DOHH2 (cell line): ENCODE results near the gene PIK3R2.

Source experiments
- H3F3A ChIP-seq: fragments of 200-600 bp; sonication (generic), shearing (Covaris generic); 2 replicates; pipeline ENCODE4 v1.6.0; 2016; ENCODE audit warnings: antibody characterized with exemption, mild to moderate bottlenecking; ENCODE audit not compliant: control insufficient read depth, insufficient read depth
- H3K27ac ChIP-seq: fragments of 200-600 bp; sonication (generic); 2 replicates; pipeline ENCODE4 v1.5.1; 2014; ENCODE audit warnings: low read depth, mild to moderate bottlenecking, low read length, moderate library complexity
- H3K27me3 ChIP-seq: fragments of 200-600 bp; sonication (generic); 2 replicates; pipeline ENCODE4 v1.6.1; 2014; ENCODE audit warnings: mild to moderate bottlenecking, low read length, mixed read lengths; ENCODE audit not compliant: control insufficient read depth
- H3K36me3 ChIP-seq: fragments of 200-600 bp; sonication (generic); 2 replicates; pipeline ENCODE4 v1.6.1; 2014; ENCODE audit warnings: mild to moderate bottlenecking, low read length, moderate library complexity, mixed read lengths; ENCODE audit not compliant: control insufficient read depth
- H3K4me1 ChIP-seq: fragments of 200-600 bp; sonication (generic); 2 replicates; pipeline ENCODE4 v1.6.1; 2014; ENCODE audit warnings: mild to moderate bottlenecking, low read length, mixed read lengths; ENCODE audit not compliant: control insufficient read depth
- H3K4me2 ChIP-seq: fragments of 200-600 bp; sonication (generic); 2 replicates; pipeline ENCODE4 v1.6.0; 2014; ENCODE audit warnings: mild to moderate bottlenecking, low read length, moderate library complexity
- H3K4me3 ChIP-seq: fragments of 200-600 bp; sonication (generic); 2 replicates; pipeline ENCODE4 v1.5.1; 2014; ENCODE audit warnings: mild to moderate bottlenecking, low read length, mixed read lengths
- H3K79me2 ChIP-seq: fragments of 200-600 bp; sonication (generic); 2 replicates; pipeline ENCODE4 v1.6.1; 2014; ENCODE audit warnings: mild to moderate bottlenecking, low read length, mixed read lengths; ENCODE audit not compliant: control insufficient read depth
- H3K9me2 ChIP-seq: fragments of 200-600 bp; sonication (generic); replicated peaks from 2 replicates; pipeline ENCODE4 v1.6.1; 2014; ENCODE audit warnings: mild to moderate bottlenecking, low read length, mixed read lengths; ENCODE audit not compliant: control insufficient read depth
- H3K9me3 ChIP-seq: fragments of 200-600 bp; sonication (generic); 2 replicates; pipeline ENCODE4 v1.6.1; 2014; ENCODE audit warnings: antibody characterized with exemption, low read length, mixed read lengths; ENCODE audit not compliant: control insufficient read depth, insufficient read depth
- H4K20me1 ChIP-seq: fragments of 200-600 bp; sonication (generic); 2 replicates; pipeline ENCODE4 v1.6.0; 2014; ENCODE audit warnings: low read depth, mild to moderate bottlenecking, antibody characterized with exemption, low read length, moderate library complexity; ENCODE audit not compliant: control insufficient read depth, insufficient read depth
- EZH2phosphoT487 ChIP-seq: fragments of 200-600 bp; sonication (generic); IDR thresholded peaks from 2 replicates; pipeline ENCODE4 v1.6.1; 2017; ENCODE audit warnings: borderline replicate concordance, mild to moderate bottlenecking, antibody characterized with exemption, low read length, moderate library complexity, mixed read lengths
- TF ChIP-seq, protein P1 (sequence below): fragments of 200-600 bp; sonication (generic); IDR thresholded peaks from one replicate; pipeline ENCODE4 v1.5.1; 2014; ENCODE audit warnings: antibody characterized with exemption, mild to moderate bottlenecking, low read depth, low read length; ENCODE audit not compliant: poor library complexity, severe bottlenecking

Gene PIK3R2

DNA sequence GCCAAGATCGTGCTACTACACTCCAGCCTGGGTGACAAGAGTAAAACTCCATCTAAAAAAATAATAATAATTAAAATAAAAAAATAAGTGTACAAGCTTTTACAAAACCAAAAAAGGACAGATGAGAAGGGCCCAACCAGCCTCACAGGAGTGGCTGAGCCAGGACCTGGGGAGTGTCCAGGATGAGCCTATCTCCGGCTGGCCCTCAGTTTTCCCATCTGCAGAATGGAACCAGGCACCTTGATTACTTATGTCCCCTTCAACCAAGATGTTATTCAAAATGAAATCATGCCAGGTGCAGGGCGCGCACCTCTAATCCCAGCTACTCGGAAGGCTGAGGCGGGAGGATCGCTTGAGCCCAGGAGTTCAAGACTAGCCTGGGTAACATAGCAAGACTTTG, 11.1 kb downstream of the PIK3R2 start:
- Histone ChIP-seq H3K79me2 (peaks cover 25% of the 10 kb centered on the region), H3K4me1 (peaks cover 32% of the 10 kb centered on the region), H4K20me1 (no peaks in the 10 kb centered on the region), H3K27ac (no peak overlapping the region), H3K36me3 (peaks cover 57% of the 10 kb centered on the region), H3K4me3 (no peak overlapping the region), H3K9me3 (no peaks in the 10 kb centered on the region), H3F3A (no peaks in the 10 kb centered on the region; the same call in 1 of the 2 replicates), H3K27me3 (no peaks in the 10 kb centered on the region), H3K4me2 (no peak overlapping the region), H3K9me2 (no peaks in the 10 kb centered on the region)
- TF ChIP-seq EZH2phosphoT487, result no peak
- TF ChIP-seq, protein P1, sequence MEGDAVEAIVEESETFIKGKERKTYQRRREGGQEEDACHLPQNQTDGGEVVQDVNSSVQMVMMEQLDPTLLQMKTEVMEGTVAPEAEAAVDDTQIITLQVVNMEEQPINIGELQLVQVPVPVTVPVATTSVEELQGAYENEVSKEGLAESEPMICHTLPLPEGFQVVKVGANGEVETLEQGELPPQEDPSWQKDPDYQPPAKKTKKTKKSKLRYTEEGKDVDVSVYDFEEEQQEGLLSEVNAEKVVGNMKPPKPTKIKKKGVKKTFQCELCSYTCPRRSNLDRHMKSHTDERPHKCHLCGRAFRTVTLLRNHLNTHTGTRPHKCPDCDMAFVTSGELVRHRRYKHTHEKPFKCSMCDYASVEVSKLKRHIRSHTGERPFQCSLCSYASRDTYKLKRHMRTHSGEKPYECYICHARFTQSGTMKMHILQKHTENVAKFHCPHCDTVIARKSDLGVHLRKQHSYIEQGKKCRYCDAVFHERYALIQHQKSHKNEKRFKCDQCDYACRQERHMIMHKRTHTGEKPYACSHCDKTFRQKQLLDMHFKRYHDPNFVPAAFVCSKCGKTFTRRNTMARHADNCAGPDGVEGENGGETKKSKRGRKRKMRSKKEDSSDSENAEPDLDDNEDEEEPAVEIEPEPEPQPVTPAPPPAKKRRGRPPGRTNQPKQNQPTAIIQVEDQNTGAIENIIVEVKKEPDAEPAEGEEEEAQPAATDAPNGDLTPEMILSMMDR, result no peak

DNA sequence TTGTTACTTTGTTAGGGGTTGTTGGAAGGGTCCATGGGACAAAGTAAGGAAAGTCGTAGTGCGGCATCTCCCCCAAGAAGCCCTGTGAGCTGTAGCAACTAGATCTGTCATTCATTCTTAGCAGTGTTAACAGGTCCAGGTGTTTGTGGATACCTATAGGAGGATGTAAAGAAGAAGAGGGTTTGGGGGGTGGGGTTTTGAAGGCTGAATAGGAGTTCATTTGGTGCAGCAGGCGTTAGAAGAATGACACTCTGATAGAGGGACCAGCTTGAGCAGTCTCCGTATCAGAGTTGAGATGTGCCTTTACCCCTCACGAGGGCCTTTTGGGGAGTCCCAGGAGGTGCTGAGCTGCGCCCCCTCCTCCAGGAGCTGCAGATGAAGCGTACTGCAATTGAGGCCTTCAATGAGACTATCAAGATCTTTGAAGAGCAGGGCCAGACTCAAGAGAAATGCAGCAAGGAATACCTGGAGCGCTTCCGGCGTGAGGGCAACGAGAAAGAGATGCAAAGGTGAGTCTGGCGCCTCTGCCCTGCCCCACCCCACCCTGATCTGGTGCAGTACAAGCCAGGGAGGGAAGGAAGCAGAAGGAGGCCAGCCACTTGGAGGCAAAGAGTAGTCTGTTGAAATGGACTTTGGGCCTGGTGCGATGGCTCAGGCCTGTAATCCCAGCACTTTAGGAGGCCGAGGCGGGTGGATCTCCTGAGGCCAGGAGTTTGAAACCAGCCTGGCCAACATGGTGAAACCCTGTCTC, 13.0 kb downstream of the PIK3R2 start:
- Histone ChIP-seq H3K4me1 (peaks cover 39% of the 10 kb centered on the region), H3K36me3 (peaks cover 46% of the 10 kb centered on the region), H3K4me3 (no peak overlapping the region), H4K20me1 (no peaks in the 10 kb centered on the region), H3K27me3 (no peaks in the 10 kb centered on the region), H3K9me3 (no peaks in the 10 kb centered on the region), H3F3A (peaks cover 17% of the 10 kb centered on the region), H3K4me2 (no peak overlapping the region), H3K9me2 (no peaks in the 10 kb centered on the region), H3K79me2 (peaks cover 13% of the 10 kb centered on the region), H3K27ac (no peak overlapping the region)
- TF ChIP-seq EZH2phosphoT487, result no peak
- TF ChIP-seq, protein P1, result no peak

DNA sequence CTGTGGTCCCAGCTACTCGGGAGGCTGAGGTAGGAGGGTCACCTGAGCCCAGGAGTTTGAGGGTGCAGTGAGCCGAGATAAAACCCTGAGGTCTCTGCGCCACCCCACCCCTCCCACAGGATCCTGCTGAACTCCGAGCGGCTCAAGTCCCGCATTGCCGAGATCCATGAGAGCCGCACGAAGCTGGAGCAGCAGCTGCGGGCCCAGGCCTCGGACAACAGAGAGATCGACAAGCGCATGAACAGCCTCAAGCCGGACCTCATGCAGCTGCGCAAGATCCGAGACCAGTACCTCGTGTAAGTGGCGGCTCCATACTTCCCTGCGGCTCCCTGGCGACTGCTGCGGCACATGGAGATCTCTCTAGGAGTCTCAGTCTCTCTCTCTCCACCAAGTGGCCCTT, 14.0 kb downstream of the PIK3R2 start:
- TF ChIP-seq EZH2phosphoT487, result no peak
- TF ChIP-seq, protein P1, result no peak
- peaks cover 43% of the 10 kb centered on the region for H3K4me1 ChIP-seq
- H3F3A ChIP-seq, result peaks cover 26% of the 10 kb centered on the region
- H3K27me3 ChIP-seq, result no peaks in the 10 kb centered on the region
- H3K9me2 ChIP-seq, result no peaks in the 10 kb centered on the region
- H3K4me2 ChIP-seq, result no peak overlapping the region
- H3K79me2 ChIP-seq, result peaks cover 7% of the 10 kb centered on the region; the same call in 1 of the 2 replicates
- H3K36me3 ChIP-seq, result peaks cover 40% of the 10 kb centered on the region
- H4K20me1 ChIP-seq, result no peaks in the 10 kb centered on the region
- no peaks in the 10 kb centered on the region for H3K9me3 ChIP-seq
- H3K27ac ChIP-seq, result no peak overlapping the region
- H3K4me3 ChIP-seq, result no peak overlapping the region
